GM18868 (cell line): ENCODE measurements around the gene CUL3.
A peak's percentile ranks its signal among the peaks of the same experiment; 100 is the strongest.
"Not testable (repeated sequence)": the region's sequence is repeated elsewhere in the genome, so short reads cannot be mapped to it uniquely, and the experiment has no call there.

Experiments used
- ATAC-seq: cut with Tn5 transposase; IDR thresholded peaks from one replicate; pipeline ENCODE4 v1.9.1; 2021; ENCODE audit warnings: mild to moderate bottlenecking, moderate library complexity; ENCODE audit not compliant: unreplicated experiment

The CUL3 gene

GRCh38 chr2:224485081-224486014, 99.8 kb downstream of the CUL3 start:
- not testable (repeated sequence) for ATAC-seq

DNA sequence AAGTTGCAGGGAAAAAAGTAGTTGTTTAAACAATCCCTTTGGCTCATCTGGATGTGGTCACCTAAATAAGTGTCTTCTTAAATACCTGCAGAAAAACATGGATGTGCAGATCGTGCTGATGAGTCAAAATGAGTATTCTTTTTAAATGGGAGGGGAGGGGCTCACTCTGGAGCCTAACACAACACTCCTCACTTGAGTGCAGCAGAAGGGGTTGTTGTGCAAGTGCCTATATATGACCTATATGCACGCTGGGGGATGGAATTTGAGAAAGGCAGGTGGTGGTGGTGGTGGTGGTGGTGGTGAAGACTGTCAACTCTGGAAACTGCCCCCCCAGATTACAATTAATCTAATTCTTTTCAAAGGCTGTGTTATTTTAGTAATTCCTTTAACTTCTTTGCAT, 105.3 kb downstream of the CUL3 start:
- ATAC-seq, result no peak

DNA sequence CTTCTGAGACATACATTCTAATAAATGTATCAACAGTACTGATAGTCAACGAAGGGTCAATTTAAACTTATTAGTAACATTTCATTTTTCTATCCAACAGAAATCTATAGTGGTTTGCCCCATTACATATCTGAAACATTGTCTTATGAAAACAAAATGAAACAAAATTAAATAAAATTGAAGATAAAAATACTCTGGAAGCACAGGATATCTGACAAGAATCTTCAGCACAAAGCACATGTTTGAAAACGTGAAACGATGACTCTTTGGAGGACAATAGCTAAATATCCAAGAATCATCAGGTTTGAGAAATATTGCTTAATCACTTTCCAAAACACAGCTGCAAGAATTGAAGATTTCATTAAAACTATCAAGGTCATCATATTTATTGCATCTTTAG, 112.3 kb downstream of the CUL3 start:
- no peak for ATAC-seq

GRCh38 chr2:224472137-224472536, 113.0 kb downstream of the CUL3 start:
- ATAC-seq, result no peak

GRCh38 chr2:224469374-224469964, 115.7 kb downstream of the CUL3 start:
- no peak for ATAC-seq

GRCh38 chr2:224466304-224466895, 118.8 kb downstream of the CUL3 start:
- no peak for ATAC-seq

DNA sequence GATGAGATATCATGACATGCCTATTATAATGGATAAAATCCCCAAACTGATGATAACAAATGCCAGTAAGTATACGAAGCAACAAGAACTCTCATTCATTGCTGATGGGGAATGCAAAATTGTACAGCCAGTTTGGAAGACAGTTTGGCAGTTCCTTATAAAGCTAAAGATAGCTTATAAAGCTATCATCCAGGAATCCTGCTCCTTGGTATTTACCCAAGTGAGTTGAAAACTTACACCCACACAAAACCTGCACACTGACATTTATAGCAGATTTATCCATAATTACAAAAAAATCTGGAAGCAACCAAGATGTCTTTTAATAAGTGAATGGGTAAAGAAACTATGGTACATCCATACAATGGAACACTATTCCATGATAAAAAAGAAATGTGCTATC, 123.8 kb downstream of the CUL3 start:
- no peak for ATAC-seq

DNA sequence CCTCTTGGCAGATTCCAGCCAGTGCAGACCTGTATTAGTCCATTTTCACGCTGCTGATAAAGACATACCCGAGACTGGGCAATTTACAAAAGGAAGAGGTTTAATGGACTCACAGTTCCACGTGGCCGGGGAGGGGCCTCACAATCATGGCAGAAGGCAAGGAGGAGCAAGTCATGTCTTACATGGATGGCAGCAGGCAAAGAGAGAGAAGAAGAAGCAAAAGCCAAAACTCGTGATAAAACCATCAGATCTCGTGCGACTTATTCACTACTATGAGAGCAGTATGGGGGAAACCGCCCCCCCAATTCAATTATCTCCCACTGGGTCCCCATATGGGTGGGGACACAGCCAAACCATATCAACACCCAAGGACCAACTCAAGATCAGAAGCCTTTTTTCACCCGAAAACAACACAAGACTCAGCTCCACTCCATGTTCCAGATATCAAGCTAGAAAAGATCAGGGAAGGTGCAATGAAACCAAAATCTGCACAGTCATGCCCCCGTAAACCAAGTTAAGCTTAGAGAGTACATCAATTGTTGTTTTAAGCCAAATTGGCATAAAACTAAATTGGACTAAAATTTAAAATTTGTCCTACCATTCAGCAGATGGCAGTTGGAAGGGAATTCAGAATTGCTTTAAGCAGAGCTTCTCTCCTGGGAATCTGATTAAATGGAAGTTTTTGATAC, 127.6 kb downstream of the CUL3 start:
- ATAC-seq, result no peak

DNA sequence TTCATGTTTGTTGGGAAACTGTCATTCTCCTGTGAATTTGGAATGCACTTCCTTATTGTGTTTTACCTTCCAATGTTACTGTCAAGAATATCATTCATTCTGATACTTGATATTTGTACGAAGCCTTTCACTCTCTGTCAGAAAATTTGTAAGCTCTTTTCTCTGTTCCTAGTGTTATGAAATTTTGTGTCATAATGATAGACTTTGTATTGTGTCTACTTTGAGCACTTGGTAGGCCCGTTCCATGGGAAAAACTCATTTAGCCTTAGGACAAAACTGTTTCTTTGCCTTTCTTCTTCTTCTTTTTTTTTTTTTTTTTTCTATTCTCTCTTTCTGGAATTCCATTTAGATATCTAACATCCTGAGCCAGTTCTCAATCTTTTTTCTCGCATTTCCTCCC, 131.3 kb downstream of the CUL3 start:
- no peak for ATAC-seq

GRCh38 chr2:224449212-224450147, 135.7 kb downstream of the CUL3 start:
- peak; percentile 63 for ATAC-seq

DNA sequence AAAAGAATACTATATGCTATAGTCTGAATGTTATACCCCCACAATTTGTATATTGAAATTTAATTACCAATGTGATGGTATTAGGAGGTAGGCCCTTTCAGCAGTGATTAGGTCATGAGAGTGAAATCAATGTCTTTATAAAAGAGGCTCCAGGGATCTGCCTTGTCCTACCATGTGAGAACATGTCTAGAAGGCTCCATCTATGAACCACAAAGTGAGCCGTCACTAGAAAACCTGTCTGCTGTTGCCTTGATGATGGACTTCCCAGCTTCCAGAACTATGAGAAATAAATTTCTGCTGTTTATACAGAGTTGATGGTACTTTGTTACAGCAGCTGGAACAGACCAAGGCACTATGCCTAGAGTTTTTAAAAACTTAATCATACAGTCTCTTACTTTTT, 136.9 kb downstream of the CUL3 start:
- no peak for ATAC-seq

DNA sequence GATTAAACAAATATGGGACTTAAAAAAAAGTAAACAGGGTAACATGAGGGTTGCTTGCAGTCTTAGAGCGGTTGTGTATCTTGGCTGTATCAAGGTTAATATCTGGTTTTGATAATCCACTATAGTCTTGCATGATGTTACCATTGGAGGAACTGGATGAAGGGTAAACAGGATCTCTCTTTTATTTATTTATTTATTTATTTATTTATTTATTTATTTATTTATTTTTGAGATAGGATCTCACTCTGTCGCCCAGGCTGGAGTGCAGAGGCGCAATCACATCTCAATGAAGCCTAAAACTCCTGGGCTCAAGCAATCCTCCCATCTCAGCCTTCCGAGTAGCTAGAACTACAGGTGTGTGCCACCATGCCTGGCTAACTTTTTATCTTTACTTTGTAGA, 140.4 kb downstream of the CUL3 start:
- no peak for ATAC-seq

DNA sequence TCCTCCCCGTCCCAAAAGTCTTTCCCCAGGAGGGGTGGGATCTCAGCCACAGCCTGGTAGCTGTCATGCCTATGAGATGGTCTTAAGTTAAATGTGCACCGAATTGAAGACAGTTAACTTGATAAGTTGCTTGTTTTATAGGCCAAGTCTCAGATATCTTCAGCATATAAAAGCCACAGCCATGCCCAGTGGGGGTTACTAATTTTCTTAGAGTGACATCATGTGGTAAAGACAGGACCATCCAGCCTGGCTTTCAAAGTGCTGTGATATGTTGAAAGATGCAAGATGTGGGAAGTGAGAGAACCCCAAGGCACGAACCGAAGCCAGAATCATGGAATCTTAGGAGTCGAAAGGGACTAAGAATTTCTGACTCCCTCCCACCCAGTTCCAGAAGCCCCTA, 141.1 kb downstream of the CUL3 start:
- no peak for ATAC-seq

DNA sequence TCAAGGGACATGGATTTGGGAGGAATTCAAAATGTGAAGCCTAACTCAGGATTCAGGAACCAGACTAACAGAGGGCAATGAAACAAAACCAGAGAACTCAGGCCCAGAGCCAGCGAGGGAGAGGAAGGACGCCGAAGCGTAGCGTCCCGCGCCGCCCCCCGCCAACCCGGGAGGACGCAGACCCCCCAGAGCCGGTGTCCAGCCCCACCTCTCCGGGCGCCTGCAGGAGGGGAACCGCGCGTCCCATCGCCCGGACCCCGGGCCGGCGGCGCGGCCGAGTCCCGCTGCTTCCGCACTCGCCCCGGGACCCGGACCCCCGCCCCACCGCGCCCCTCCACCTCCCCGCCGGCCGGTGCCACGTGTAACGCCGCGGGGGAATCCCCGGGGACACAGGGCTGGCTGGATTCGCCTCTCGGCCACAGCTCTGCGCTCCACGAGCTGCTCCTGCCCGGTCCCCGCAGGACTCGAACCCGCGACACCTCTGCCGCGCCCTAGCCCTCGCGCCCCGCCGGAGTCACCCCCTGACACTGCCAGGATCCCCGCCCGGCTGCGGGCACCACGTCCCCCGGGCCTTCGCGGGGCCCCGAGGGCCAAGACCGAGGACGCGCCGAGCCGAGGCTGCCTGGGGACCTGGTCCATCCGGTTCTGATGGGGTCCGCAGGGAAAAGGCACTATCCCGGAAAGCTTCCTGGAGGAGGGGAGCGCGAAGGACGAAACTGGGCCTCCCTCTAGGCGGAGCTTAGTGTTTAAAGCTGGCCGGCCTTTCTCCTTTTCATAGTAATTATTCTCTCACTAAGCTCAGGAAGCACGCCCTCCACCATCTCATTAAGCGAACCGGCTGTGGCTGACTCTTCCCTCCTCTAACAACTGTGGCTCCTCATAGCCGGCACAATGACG, 142.8 kb downstream of the CUL3 start:
- ATAC-seq, result no peak

DNA sequence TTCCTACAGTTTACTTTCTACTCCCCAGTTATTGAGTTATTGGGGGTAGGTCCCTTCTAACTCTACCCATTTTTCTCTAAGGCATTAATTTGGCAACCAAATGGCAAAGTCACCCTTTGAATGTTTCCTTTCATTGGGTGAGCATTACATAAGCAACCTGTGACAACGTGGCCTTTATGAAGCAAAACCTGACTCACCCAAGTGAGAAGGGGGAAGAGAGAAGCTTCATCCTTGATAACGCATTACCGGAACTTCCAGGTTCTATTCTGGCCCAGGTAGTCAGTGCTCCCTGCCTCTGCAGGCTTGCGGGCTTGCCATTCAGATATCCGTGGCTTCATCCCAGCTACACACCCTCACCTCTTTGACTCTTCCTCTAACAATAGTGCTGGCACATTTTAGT, 144.2 kb downstream of the CUL3 start:
- no peak for ATAC-seq

DNA sequence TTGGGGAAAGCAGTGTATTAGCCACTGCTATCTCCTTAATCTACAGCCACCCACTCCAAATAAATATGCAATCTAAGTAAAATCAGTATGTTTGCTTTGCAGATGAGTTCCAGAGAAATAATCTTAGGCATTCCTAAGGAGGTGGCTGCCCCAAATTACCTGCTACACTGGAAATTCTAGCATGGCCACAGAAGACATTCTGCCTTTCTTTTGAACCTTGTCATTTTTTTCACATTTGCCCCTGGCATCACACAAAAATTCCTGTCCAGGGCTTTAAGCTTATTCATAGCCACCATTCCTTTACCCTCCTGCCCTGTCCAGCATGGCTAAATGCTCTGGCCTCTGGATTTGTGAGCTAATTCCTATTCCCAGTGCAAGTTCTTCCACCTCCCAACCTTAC, 146.4 kb downstream of the CUL3 start:
- no peak for ATAC-seq

DNA sequence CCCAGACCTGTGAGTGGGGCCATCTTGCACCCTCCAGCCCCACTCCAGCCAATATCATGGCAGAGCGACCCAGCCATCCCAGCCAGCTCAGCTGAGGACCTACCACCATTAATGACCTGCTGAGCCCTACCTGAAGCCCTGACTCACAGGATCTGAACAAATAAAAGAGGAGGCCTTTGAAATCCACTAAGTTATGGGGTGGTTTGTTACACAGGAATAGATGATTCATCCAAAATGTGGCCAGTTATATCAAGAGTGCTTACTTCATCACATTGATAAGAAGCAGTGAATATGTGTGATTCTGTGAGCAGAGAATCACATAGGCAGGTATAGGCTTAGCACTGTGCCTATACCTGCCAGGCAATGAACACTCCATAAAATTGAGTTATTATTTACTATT, 148.5 kb downstream of the CUL3 start:
- ATAC-seq, result no peak

GRCh38 chr2:224434618-224435017, 150.5 kb downstream of the CUL3 start:
- ATAC-seq, result no peak

DNA sequence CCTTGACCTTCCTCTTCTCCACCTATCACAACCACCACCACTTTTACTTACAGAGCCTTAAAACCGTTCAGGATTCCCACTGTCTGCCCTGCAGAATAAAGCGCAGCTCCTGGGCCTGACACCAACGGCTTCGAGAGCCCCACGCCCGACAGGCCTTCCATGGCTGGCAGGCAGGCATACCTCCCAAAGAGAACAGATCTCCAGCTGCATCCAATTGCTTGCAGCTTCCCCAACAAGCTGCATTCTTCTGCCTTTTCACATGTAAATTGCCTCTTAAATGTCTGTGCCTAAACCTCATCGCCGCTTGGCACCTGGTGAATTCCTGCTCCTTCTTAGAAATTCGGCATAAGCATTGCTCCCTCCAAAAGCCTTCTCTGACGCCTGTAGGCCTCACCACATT, 151.7 kb downstream of the CUL3 start:
- ATAC-seq, result no peak
